Naive thymus-derived CD8-positive, alpha-beta T cell (primary cell): ENCODE results near the gene TSPAN11. TPM values are rescaled to one million over a fixed set of nuclear protein-coding genes. Genes with fewer than 3 reads are reported as not detected.

Experiments used
- ATAC-seq, 2 donors: fragments of 150-1000 bp; cut with Tn5 transposase in 1 of 2; sonication (Bioruptor Pico), chemical (Tn5 transposase) in 1 of 2; 1 replicate in 1 of 2; 2 replicates in 1 of 2; pipeline ENCODE4 v1.10.0; 2021; ENCODE audit warnings: mild to moderate bottlenecking in 2 of 2, moderate library complexity in 2 of 2
- POLR2A ChIA-PET: fragments of 350-600 bp; sonication (Branson Sonifier 250); formaldehyde crosslinking; loops from one replicate; lab custom pipeline; 2021; ENCODE audit warnings: antibody characterized with exemption; lab: Charles Lee
- DNase-seq, 10 donors: peaks; one replicate each; pipeline versions ENCODE4 v3.0.0 to v3.0.0-alpha.2; 2020 to 2022
- H3K27ac Mint-ChIP-seq, 10 donors: one replicate each; pipeline ENCODE4 v1.8.0; 2020 to 2022; ENCODE audit warnings: mild to moderate bottlenecking in 10 of 10, mixed read lengths in 10 of 10, moderate library complexity in 4 of 10, inconsistent platforms in 1 of 10
- H3K27me3 Mint-ChIP-seq, 5 donors: one replicate each; pipeline ENCODE4 v1.8.0; 2021 to 2022; ENCODE audit warnings: mixed read lengths in 5 of 5
- H3K36me3 Mint-ChIP-seq, 3 donors: one replicate each; pipeline ENCODE4 v1.8.0; 2020 to 2022; ENCODE audit warnings: mixed read lengths in 3 of 3, mild to moderate bottlenecking in 2 of 3, inconsistent platforms in 1 of 3
- H3K4me1 Mint-ChIP-seq, 4 donors: one replicate each; pipeline ENCODE4 v1.8.0; 2021 to 2022; ENCODE audit warnings: mixed read lengths in 4 of 4
- H3K4me3 Mint-ChIP-seq, 10 donors: one replicate each; pipeline ENCODE4 v1.8.0; 2020 to 2022; ENCODE audit warnings: mild to moderate bottlenecking in 10 of 10, mixed read lengths in 10 of 10, moderate library complexity in 6 of 10, inconsistent platforms in 1 of 10
- H3K9me3 Mint-ChIP-seq, 9 donors: one replicate each; pipeline ENCODE4 v1.8.0; 2020 to 2022; ENCODE audit warnings: mixed read lengths in 9 of 9, mild to moderate bottlenecking in 3 of 9, inconsistent platforms in 1 of 9, moderate library complexity in 1 of 9
- polyA plus RNA-seq, 3 donors: library from polyadenylated mRNA; unstranded; fragments of 300-500 nt; fragmentation: Illumina TruSeq; gene quantifications; one replicate each; pipeline ENCODE4 v1.2.3, GENCODE V29; 2021
- total RNA-seq, 8 experiments: library from RNA in 2 of 8; stranded (reverse) in 2 of 8; gene quantifications; one replicate each; pipeline ENCODE4 v1.2.3 and lab custom pipeline; 2021 to 2026

TSPAN11 gene
- total and polyA plus RNA-seq, 5 experiments from 2014 or later: not detected

DNA sequence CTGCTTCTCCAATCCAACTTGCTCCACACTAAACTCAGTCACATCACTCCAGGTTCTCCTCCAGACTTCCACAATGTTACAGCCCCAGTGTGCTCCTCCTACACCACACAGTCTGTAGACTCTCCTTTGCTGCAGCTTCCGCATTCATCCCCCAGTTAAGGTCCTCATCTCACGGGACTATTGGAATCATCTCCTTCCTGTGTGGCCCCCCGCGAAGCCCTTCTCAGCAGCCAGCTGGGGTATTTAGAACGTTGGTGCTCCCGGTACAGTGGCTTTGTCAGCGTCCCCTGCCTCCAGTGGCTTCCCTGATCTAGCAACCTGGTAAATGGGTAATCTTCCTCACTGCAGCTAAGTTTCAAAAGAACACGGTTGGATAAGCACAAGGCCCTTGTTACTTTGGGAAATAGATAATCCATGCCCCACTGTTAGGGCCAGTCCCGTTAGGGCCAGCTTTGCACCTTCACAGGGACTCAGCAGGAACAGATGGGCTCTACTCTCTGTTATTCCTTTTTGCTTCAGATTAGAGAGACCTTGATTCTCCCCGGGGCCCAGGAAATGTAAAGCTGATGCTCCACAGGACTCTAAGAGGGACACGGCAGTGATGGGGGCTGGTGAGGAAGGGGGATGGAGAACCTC is 823 bp upstream of the TSPAN11 start:
- Mint-ChIP-seq H3K9me3 (peaks cover 0 to 2% (median 0%) of the 10 kb centered on the region in 9 donors), H3K4me1 (peaks cover 0 to 9% (median 2%) of the 10 kb centered on the region in 4 donors), H3K27me3 (peaks cover 31 to 59% (median 55%) of the 10 kb centered on the region in 5 donors), H3K27ac (no peak overlapping the region), H3K4me3 (peak overlapping the region in 2 of 10 donors; percentile 19 to 24), H3K36me3 (no peaks in the 10 kb centered on the region)
- POLR2A ChIA-PET: no interaction called here
- no peak for ATAC-seq
- DNase-seq: no peak

DNA sequence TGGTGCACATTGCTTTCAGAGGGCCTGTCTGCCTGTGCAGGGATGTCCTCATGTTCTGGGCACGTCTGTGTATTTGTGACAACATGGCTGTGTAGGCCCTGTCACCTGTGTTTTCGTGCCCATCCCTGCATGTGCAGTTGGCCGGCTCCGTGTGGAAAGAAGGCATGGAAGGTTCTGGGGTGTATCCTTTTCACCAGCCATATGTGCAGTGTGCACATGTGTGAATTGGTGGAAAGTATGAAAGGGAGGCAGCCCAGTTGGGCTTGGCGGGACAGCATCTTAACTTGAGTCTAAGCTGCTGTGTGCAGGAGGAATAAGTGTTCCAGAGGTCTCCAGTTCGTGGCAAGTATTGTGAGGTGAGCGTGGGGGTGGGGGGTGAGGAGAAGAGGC is 669 bp downstream of the TSPAN11 start:
- no peaks in the 10 kb centered on the region for H3K36me3 Mint-ChIP-seq
- H3K27ac Mint-ChIP-seq: peak overlapping the region in 1 of 10 donors; percentile 19
- DNase-seq (no peak), ATAC-seq (no peak)
- POLR2A ChIA-PET: no interaction called here
- H3K4me1 Mint-ChIP-seq: peaks cover 0 to 9% (median 2%) of the 10 kb centered on the region in 4 donors
- no peak overlapping the region for H3K4me3 Mint-ChIP-seq
- peaks cover 28 to 60% (median 53%) of the 10 kb centered on the region in 5 donors for H3K27me3 Mint-ChIP-seq
- H3K9me3 Mint-ChIP-seq: peaks cover 0 to 2% (median 0%) of the 10 kb centered on the region in 9 donors

DNA sequence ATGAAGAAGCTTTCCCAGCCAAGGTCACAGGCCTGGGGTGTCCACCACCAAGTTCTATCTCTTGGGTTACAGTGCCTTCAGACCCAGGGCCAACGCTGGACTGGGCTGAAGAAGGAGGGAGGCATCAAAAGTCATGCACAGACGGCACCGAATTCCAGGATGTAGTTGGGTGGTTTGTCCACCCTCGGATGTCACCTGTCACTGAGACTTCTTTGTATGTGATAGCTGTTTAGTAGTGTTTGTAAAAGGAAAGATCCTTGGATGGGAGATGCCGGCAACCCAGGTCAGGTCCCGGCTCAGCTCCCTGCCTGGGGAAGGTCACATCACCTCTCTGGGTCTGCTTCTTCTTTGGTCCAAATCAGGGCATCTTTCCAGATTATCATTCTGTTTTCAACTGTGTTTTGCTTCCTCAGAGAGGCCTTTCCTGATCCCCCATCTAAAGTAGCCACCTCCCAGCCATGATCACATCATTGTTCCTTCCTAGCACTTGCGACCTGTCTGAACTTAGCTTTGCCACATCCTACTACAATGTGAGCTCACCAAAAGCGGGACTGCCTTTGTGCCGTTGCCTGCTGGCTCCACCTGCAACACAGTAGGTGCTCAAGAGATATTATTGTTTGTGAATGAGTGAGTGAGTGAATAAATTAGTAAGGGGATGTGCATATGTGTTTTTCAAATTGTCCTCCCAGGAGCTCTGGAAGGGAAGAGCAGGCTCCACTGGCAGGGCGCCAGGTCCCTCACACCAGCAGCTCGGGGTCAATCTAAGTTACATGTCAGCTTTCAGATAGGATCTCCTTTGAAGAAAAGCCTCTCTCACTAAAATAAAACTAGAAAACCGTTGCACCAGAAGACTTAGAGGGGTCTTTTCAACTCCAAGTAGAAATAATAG is 2.1 kb downstream of the TSPAN11 start:
- Mint-ChIP-seq H3K27ac (peak overlapping the region in 1 of 10 donors; percentile 19), H3K4me1 (peaks cover 0 to 9% (median 2%) of the 10 kb centered on the region in 4 donors), H3K4me3 (no peak overlapping the region), H3K27me3 (peaks cover 28 to 62% (median 54%) of the 10 kb centered on the region in 5 donors), H3K9me3 (peaks cover 0 to 2% (median 0%) of the 10 kb centered on the region in 9 donors), H3K36me3 (no peaks in the 10 kb centered on the region)
- DNase-seq: no peak
- no peak for ATAC-seq
- POLR2A ChIA-PET: no interaction called here

DNA sequence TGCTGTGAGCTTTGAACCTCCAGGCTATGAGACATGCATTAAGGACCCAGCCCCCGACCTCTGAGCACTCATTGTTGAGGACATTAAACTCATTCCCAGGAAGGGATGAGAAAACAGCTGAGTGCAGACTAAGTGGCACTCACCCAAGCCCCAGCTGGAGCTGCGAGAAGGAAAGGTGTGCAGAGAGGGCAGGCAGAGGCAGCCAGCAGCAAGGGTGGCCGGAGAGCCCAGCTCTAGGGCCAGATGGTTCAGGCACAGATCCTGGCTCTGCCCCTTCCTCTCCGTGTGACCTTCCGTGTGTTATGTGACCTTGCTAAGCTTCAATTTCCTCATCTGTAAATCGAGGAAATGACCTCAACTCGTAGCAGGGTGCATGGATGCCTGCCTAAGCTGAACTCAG is 3.7 kb downstream of the TSPAN11 start:
- Mint-ChIP-seq H3K4me1 (peaks cover 0 to 9% (median 2%) of the 10 kb centered on the region in 4 donors), H3K36me3 (no peaks in the 10 kb centered on the region), H3K9me3 (no peaks in the 10 kb centered on the region), H3K27me3 (peaks cover 23 to 53% (median 46%) of the 10 kb centered on the region in 5 donors), H3K27ac (no peak overlapping the region), H3K4me3 (no peak overlapping the region)
- DNase-seq (no peak), ATAC-seq (no peak)
- POLR2A ChIA-PET: interaction anchor here (0.6 kb wide), 1 partner anchor 10 kb away, joined by 4 read pairs; no protein-coding TSS in a partner anchor

DNA sequence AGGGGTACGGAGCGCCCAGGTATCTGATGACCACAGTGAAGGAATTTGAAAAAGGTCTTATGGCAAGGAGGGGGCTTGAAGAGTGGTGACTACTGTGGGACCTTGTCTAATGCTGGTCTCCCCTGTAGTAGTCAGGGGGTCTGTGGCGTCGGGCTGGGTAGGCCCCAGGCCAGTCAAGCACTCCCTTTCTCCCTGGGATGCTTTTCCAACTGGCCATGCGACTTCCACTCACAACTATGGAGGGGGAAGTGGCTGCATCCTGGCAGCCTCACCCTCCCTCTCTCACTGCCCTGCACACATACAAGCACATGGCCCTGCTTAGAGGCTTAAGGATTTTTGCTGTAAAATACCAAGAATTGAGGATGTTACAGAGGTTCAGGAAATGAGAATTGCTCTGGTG is 4.1 kb downstream of the TSPAN11 start:
- H3K9me3 Mint-ChIP-seq: no peaks in the 10 kb centered on the region
- ATAC-seq: no peak
- no peak for DNase-seq
- peaks cover 20 to 49% (median 42%) of the 10 kb centered on the region in 5 donors for H3K27me3 Mint-ChIP-seq
- H3K36me3 Mint-ChIP-seq: no peaks in the 10 kb centered on the region
- no peak overlapping the region for H3K27ac Mint-ChIP-seq
- peaks cover 0 to 9% (median 2%) of the 10 kb centered on the region in 4 donors for H3K4me1 Mint-ChIP-seq
- H3K4me3 Mint-ChIP-seq: no peak overlapping the region
- POLR2A ChIA-PET: interaction anchor here (0.6 kb wide), 1 partner anchor 10 kb away, joined by 4 read pairs; no protein-coding TSS in a partner anchor

DNA sequence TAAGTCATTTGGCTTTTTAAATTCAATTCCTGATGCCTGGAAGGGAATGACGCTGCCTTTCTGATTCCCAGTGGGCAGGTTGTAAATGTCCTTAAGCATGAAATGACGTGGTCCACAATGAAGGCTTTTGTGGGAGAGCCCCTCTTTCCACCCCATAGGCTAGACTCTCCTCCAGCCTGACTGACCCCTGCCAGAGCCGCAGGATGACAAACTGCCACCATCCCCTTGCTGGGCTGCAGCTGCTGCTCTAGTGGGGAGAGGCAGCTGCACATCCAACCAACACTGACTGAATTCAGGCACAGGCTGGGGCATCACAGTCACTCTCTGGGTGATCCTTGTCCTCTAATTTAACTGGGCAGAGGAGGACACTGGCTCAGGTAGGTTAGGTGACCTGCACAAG is 6.3 kb downstream of the TSPAN11 start:
- Mint-ChIP-seq H3K9me3 (no peaks in the 10 kb centered on the region), H3K4me3 (no peak overlapping the region), H3K27me3 (peaks cover 8 to 43% (median 26%) of the 10 kb centered on the region in 5 donors), H3K4me1 (no peaks in the 10 kb centered on the region), H3K27ac (no peak overlapping the region), H3K36me3 (no peaks in the 10 kb centered on the region)
- POLR2A ChIA-PET: no interaction called here
- DNase-seq (no peak), ATAC-seq (no peak)

DNA sequence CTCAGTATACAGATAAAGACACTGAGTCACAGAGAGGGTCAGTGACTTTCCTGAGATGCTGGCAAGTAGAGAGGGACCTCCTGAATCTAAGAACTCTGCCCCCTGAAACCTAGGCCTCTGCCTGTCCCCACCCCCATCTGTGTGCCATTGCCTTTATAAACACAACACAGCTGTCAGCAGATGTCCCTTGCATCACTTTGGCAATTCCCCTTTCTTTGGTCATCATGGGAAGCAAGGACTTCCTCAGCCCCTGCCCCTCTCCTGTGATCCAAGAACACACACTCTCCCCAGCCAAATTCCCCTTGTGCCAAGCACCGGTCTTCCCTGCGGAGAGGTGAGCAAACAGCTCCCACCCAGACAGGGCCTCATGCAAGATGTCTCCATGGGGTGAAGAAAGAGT is 8.3 kb downstream of the TSPAN11 start:
- POLR2A ChIA-PET: no interaction called here
- no peak for DNase-seq
- Mint-ChIP-seq H3K27me3 (peaks cover 2 to 30% (median 11%) of the 10 kb centered on the region in 5 donors), H3K27ac (no peak overlapping the region), H3K36me3 (no peaks in the 10 kb centered on the region), H3K4me1 (no peaks in the 10 kb centered on the region), H3K9me3 (no peaks in the 10 kb centered on the region), H3K4me3 (no peak overlapping the region)
- no peak for ATAC-seq

DNA sequence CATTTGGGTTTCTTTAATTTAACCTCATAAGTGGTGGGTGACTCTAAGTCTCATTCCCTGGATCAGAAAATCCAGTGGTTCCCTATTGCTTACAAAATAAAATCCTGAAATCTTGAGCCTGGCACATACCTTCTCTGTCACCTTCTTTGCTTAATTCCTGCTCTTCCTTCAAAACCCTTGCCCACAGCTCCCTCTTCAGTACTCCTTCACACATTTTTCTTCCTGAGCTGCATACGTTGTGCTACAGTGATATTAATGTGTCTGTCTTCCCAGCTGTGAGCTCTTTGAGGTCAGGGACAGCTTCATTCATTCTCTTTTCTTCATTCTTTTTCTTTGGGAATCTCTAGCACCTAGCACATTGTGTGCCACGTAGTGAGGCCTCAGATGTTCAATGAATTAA is 9.5 kb downstream of the TSPAN11 start:
- POLR2A ChIA-PET: no interaction called here
- Mint-ChIP-seq H3K27ac (no peak overlapping the region), H3K27me3 (peaks cover 2 to 24% (median 7%) of the 10 kb centered on the region in 5 donors), H3K4me1 (no peaks in the 10 kb centered on the region), H3K36me3 (no peaks in the 10 kb centered on the region), H3K9me3 (no peaks in the 10 kb centered on the region), H3K4me3 (no peak overlapping the region)
- DNase-seq (no peak), ATAC-seq (no peak)

DNA sequence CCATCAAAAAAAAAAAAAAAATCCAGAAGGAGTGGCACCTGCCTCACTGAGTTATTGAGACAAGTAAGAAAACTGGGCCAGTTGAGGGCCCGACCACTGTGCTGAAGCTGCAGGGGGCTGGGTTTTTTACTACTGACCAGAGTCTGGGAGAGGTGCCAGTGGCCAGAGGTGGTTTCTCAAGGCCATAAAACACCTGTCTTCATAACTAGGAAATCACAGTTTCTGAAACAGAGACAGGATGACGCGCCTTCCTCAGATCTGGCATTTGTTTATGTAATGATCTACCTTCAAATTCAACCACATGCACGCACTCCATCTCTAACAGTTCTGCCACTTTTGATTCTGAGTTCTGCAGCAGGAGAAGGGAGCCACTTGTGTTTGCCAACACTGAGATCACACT is 12.7 kb downstream of the TSPAN11 start:
- Mint-ChIP-seq H3K36me3 (no peaks in the 10 kb centered on the region), H3K27me3 (peaks cover 2 to 24% (median 4%) of the 10 kb centered on the region in 5 donors), H3K4me1 (no peaks in the 10 kb centered on the region), H3K27ac (no peak overlapping the region), H3K4me3 (no peak overlapping the region), H3K9me3 (no peaks in the 10 kb centered on the region)
- ATAC-seq: no peak
- POLR2A ChIA-PET: no interaction called here
- no peak for DNase-seq

DNA sequence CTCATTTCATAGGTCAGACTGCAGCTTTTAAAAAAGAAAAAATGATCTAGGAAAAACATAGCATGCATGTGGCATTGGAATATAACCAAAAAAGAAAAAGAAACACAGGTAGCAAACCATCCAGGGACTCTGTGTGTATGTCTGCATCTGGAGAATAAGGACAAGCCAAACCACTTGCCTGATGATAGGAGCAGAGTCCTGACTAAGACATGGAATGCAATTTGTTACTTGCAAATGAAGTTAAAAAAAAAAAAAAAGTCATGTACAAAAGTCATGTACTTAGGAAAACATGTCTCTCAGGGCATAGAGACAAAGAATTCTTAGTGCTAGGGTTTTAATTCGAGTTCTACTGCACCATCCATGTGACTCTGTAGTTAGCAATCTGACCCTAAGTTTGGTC is 15.9 kb downstream of the TSPAN11 start:
- Mint-ChIP-seq H3K4me1 (no peaks in the 10 kb centered on the region), H3K27me3 (peaks cover 0 to 9% (median 4%) of the 10 kb centered on the region in 5 donors), H3K27ac (no peak overlapping the region), H3K36me3 (no peaks in the 10 kb centered on the region), H3K9me3 (no peaks in the 10 kb centered on the region), H3K4me3 (no peak overlapping the region)
- POLR2A ChIA-PET: no interaction called here
- no peak for DNase-seq
- ATAC-seq: no peak

DNA sequence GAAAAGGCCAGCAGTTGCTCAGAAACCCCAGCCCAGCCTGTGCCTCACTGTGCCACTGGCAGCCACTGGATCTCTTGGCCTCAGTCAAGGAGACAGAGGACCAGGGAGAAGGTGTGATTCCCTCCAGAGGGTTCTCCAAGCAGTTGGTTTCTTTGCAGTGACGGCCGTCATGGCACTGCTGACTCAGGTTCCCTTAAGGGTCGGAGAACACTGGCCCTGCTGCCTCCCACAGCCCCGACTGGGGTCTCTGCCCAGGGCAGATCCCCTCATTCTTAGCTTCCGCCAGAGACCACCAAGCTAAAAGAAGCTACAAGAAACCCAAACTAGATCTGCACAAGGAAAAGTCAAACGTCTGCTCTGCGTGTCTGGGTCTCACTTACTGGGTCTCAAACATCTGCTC is 16.4 kb downstream of the TSPAN11 start:
- H3K36me3 Mint-ChIP-seq: no peaks in the 10 kb centered on the region
- H3K4me1 Mint-ChIP-seq: no peaks in the 10 kb centered on the region
- ATAC-seq (no peak), DNase-seq (no peak)
- no peak overlapping the region for H3K4me3 Mint-ChIP-seq
- no peaks in the 10 kb centered on the region for H3K9me3 Mint-ChIP-seq
- H3K27me3 Mint-ChIP-seq: peaks cover 0 to 9% (median 4%) of the 10 kb centered on the region in 5 donors
- POLR2A ChIA-PET: no interaction called here
- no peak overlapping the region for H3K27ac Mint-ChIP-seq

DNA sequence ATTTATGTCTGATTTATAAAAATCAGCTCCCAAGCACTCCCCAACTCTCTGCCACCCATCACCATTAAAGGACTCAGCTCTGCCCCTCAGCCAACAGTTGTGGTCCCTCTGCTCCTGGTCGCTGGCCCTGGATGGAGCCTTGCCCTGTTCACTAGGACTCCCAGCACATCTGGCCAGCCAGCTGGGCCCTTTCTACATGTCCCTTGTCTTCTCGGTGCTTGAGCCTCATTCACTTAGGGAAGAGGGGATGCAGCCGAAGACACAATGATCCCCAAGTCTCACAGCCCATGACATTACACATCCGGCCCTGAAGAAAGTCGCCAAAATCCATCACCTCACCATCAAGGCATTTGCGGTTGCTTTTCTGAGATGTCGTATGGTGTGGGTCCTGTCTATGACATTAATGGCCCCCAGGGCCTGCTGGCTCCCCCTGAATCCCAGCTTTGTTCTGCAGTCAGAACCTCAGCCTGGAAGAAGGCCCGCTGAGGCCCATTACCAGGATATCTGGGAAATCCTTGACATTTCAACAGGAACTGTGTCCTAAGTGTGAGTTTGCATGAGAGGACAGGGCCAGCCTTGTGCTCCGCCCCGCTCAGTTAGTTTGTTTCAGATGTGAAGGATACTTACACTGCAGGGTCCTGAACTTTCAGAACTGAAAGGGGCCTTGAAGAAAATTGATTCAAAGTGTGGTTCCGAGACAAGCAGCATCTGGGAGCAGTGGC is 19.1 kb downstream of the TSPAN11 start:
- POLR2A ChIA-PET: no interaction called here
- Mint-ChIP-seq H3K36me3 (no peaks in the 10 kb centered on the region), H3K9me3 (peaks cover 0 to 3% (median 0%) of the 10 kb centered on the region in 9 donors)

More for the DNA sequence above, 19.1 kb downstream of the TSPAN11 start:
- Mint-ChIP-seq H3K4me1 (no peaks in the 10 kb centered on the region), H3K27ac (no peak overlapping the region), H3K4me3 (no peak overlapping the region), H3K27me3 (peaks cover 0 to 20% (median 10%) of the 10 kb centered on the region in 5 donors)
- ATAC-seq (no peak), DNase-seq (no peak)
